ENCODE results near the gene EEPD1.

The EEPD1 gene

DNA sequence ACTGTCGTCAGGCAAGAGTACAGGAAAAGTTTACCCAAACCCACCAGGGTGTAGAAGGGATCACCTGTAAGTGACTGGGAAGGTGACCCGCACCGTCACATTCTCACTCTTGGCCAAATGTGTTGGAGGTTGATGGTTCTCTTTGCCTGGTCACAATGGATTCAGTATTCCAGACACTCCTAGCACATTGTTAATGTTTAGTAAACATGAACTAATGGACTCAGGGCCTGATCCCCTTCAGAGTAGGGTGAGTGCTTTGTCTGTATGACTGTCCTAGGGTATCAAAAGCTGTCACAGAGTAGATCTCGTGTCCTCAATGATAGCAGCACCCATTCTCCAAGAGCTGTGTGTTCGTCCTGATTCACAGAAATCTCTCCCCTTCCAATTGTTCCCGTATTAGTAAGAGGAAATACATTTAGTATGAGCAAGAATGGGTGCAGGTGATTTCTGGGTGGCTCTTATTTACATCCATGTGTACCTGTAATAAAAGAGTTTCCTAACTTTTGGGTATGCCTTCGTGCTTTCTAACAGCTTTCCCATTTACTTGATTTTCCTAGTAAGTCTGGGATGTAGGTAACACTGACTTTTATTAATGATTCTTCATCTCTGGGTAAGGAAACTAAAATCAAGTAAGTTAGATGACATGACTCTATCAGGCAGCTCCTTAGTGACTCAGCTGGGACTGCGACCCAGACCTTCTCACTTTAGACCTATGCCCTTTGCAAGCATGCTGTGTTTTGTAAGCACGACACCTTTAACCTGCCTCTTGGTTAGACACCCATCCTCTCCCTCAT, 4.7 kb downstream of the EEPD1 start:
- no peak for DNase-seq

- DNase-seq: no peak
Measured at GRCh38 chr7:36158321-36158605, 5.2 kb downstream of the EEPD1 start.

DNA sequence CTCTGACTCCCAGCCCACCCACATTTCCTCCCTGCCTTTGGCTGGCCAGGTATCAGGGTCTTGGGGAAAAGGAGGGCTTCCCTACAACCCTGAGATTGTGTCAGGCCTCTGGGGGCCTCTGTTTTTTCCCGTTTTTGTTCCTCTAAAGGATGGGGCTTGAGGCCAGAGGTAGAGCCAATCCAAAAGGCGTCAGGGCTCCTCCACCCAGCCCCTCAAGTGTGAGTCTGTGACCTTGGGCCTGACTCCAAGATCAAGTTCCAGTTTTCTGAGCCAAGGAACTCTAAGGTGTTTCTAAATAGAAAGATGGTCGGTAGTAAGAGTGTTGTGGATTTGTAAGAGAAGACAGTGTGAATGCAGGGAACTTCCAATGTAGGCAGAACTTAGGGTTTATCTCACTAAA, 6.6 kb downstream of the EEPD1 start:
- no peak for DNase-seq

- DNase-seq: no peak
Measured at GRCh38 chr7:36160313-36160712, 7.3 kb downstream of the EEPD1 start.

DNA sequence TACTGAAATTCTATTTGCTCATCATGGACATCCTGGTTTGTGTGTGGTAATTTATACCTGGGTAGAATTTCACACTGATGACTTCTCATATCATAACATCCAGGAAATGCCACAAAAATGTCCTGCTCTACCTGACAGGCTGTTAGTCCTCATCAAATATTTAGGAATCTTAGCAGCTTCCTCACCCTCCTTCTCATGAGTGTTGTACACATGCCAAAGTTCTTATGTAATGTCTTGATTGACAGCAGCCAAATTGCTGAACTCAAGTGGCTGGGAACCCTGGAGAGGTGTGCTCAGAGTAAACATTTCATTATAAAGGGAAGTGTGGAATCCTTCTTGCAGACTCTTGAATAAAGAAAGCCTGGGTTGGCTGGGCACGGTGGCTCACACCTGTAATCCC, 8.9 kb downstream of the EEPD1 start:
- DNase-seq: no peak

GRCh38 chr7:36165059-36165458, 12.0 kb downstream of the EEPD1 start:
- DNase-seq: no peak

DNA sequence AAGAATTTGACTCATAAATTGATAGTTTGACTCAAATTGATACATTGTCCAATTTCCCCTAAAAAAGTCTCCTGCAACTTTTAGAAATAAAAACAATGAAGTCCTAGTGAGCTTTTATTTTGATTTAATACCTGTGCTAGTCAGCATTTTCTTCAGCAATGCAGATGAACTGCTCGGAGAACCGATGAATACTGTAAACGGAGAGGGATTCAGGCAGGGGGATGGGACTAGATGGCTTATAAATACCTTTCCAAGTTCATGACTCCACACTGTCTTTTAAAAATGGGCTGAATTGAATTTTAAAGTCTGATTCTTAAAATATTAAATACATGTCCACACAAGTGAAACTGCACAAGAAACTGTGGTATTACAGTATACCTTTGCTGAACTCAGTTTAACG, 12.7 kb downstream of the EEPD1 start:
- DNase-seq: no peak

DNA sequence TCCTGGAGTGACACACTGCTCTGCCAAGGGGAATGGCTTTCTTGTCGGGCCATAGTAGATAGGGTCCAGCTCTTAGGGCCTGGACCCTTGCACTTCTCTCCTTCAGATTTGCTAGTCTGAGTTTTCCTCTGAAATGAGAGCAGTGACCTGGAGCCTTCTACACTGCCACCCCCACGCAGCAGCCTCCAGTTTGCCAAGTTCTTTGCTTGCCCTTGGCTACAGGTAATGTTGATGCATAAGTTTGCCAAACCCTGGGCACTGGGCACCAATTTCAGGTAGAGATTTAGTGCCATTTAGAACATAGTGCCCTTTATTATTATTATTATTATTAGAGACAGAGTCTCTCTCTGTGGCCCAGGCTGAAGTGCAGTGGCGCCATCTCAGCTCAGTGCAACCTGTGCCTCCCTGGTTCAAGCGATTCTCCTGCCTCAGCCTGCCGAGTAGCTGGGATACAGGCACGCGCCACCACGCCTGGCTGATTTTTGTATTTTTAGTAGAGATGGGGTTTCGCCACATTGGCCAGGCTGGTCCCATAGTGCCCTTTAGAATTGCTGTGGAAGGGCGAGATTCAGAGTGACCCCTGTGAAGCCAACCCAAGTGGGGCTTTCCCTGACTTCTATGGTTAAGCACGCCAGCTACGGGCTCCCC, 14.5 kb downstream of the EEPD1 start:
- no peak for DNase-seq

GRCh38 chr7:36171503-36171902, 18.4 kb downstream of the EEPD1 start:
- DNase-seq: no peak

DNA sequence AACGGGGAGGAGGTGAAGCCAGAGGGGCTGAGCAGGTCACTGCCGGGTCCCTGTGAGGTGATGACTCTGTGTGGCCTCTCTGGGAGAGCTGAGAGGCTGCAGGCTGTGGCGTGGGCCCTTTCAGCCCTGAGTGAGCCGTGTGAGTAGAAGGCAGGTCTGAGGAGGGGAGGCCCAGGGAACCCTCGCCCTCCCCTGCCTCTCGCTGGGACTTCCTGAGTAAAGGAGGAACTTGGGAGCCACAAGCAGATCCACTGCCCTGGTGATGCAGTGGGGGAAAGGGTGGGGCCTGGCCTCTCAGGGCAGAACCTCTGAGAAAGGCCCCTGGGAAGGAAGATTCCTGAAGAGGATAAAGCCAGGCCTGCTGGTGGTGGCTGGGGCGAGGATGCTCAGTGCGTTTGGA, 22.8 kb downstream of the EEPD1 start:
- no peak for DNase-seq

DNA sequence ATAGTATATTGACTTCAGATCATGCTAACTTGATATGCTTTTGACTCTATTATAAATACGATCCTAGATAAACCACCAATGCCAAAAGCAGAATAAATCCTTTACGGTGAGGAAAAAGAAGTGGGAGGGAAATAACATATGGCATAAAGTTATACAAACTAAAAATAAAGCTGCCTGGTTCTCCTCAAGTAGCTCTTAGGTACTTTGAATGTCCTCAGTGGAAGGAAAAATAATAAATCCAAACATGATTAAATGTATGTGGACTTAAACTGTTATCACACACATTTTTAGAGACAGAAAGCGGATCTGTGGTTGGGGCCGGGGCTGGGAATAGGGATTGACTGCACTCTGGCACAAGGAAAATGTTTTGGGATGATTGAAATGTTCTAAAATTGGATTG, 23.6 kb downstream of the EEPD1 start:
- DNase-seq: no peak

DNA sequence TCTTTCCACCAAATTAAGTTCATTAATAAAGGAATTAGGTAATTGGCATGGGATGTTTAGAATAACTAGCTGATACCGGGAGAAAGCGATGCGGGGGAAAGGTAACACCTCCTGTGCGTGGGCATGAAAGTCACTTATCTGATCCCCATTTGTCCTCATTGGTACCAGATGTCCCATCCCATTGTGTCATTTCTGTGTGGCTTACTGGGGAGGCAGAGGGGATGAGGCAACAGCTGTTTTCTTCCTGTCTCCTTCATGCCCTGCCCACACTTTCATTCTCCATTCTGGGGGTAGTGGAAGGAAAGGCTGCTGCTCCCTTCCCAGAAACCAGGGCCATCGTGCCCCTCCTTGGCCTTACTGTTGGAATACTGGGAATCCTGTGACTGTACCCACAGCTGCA, 27.1 kb downstream of the EEPD1 start:
- no peak for DNase-seq

DNA sequence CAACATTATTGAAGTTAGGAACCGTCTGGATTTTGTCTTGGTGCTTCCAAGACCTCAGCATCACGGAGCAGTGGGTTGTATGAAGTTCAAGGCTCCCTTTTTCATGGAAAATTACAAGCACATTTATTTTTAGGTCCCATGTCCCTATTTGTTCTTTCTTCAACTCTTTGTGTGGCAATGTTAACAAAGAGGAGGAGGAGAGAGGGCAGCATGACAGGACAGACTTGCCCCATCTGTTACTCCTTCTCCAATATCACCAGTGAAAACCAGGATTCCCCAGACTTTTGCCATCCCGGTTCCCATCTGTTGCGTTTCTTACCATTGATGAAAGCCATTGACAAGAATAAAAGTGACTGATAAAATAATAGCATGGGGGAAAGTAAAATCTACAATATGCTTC, 28.6 kb downstream of the EEPD1 start:
- no peak for DNase-seq

DNA sequence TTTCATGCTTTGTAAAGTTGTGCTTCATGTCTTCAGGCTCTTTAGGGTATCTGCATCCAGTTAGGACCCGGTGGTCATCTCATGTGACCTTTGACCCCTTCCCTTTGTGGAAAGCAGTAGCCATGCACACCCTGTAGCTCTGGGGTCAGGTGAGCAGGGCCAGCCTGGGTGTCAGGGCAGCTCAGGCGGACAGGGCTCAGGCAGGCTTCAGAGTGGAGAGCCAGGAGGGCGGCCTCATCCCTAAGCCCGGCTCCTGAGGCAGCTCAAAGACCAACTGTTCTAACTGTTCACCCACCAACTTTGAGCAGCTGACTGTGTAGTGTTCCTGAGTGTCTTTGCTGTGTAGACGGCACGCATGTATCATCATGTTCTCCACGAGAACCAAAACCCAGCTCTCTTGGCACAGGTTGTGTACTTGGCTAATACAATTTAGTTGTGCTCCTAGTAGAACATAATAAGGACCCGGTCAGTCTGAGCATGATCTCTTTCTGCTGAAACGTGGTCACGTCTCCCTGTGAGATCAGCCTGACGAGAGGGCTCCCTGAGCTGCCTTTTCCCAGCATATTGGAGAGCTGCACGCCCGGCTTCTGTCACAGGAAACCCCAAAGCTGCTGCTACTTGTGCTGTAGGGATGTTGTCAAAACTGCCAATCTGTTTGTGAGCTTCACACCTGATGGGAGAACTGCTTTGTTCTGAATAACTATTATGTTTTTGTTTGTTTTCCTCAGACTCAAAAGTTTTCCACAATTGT, 30.0 kb downstream of the EEPD1 start:
- no peak for DNase-seq

- no peak for DNase-seq
Measured at GRCh38 chr7:36185092-36185491, 32.0 kb downstream of the EEPD1 start.

GRCh38 chr7:36185756-36186155, 32.7 kb downstream of the EEPD1 start:
- no peak for DNase-seq

GRCh38 chr7:36186359-36187121, 33.5 kb downstream of the EEPD1 start:
- no peak for DNase-seq

DNA sequence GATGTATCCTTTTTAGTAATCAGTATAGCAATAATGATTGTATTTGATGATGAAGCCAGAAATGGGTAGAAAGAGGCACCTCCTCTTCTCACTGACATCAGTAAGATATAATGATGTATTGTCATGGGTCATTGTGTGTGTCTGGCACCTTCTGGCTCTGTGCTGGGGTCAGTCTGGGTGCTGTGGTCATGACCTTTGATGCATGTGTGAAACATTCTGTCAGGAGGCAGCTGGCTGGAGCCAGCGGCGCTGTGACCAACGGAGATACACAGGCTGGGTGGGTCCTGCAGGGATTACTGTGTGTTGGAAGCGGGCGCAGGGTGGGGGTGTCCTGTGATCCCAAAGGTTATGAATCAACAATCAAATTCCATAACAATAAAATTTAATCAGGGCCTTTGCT, 35.2 kb downstream of the EEPD1 start:
- no peak for DNase-seq

GRCh38 chr7:36188906-36189305, 35.9 kb downstream of the EEPD1 start:
- DNase-seq: no peak

DNA sequence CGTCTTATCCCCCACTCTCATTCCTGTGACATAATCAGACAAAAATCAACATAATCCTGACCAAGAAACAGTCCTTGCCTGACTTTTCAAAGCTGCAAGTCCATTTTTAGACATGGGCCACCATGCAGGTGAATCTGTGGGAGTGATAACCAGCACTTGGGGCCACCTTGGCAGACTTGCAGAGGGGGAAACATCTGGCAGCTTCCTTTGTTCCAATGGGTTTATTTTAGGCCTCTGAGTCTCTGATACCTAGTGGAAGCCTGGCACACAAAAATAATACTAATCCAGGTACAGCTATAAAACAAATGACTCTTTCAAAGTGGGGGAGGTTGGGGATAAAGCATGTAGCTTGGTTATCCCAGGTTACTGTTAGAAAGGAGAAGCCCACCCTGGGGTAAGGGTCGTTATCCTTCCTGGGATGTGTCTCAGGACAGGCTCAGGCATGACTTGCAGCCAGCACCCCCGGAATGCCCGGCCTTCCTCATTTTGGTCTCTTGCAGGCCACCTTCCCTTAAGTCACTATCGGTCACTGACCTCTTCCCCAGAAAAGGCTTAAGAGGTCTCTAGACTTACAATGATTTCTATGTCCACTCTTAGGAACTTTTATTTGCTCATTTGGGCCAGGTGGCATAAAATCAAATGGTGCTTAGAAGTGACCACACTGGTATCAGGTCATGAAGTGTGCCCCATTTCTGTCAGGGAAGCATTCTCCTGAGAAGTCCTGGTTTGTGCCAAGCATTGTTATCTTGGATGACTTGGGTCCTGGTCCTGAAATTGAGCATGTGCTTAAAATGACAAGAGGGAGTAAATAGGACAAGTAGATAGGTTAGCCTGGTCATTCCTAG, 37.6 kb downstream of the EEPD1 start:
- no peak for DNase-seq

- no peak for DNase-seq
Measured at GRCh38 chr7:36191292-36191920, 38.4 kb downstream of the EEPD1 start.
